HUES6 (cell line): ENCODE results near the gene TBX10.
A peak's percentile ranks its signal among the peaks of the same experiment; 100 is the strongest.

Experiments used
- H3K27ac ChIP-seq: 2 replicates; pipeline ENCODE4 v1.7.0; 2013; ENCODE audit warnings: low read depth, mild to moderate bottlenecking, low read length, inconsistent platforms
- H3K27me3 ChIP-seq: 2 replicates; pipeline ENCODE4 v1.6.1; 2013; ENCODE audit warnings: low read length; ENCODE audit not compliant: control insufficient read depth, insufficient read depth
- H3K36me3 ChIP-seq: 2 replicates; pipeline ENCODE4 v1.6.1; 2013; ENCODE audit warnings: low read length; ENCODE audit not compliant: control insufficient read depth, insufficient read depth
- H3K4me1 ChIP-seq: 2 replicates; pipeline ENCODE4 v1.6.1; 2013; ENCODE audit warnings: low read length; ENCODE audit not compliant: control insufficient read depth, insufficient read depth
- H3K4me3 ChIP-seq: 2 replicates; pipeline ENCODE4 v1.5.1; 2013; ENCODE audit warnings: low read depth, low read length
- H3K9ac ChIP-seq: one replicate; pipeline ENCODE4 v1.6.1; 2013; ENCODE audit warnings: mild to moderate bottlenecking, low read length
- H3K9me3 ChIP-seq: 2 replicates; pipeline ENCODE4 v1.6.1; 2013; ENCODE audit warnings: low read depth, low read length; ENCODE audit not compliant: control insufficient read depth, insufficient read depth

The TBX10 gene

GRCh38 chr11:67611704-67612587 lies 27.6 kb downstream of the TBX10 start:
- Histone ChIP-seq H3K27ac (no peak overlapping the region), H3K9me3 (no peaks in the 10 kb centered on the region), H3K4me1 (peaks cover 36% of the 10 kb centered on the region), H3K4me3 (no peak overlapping the region), H3K27me3 (no peaks in the 10 kb centered on the region), H3K36me3 (peaks cover 53% of the 10 kb centered on the region), H3K9ac (no peak overlapping the region)

GRCh38 chr11:67611165-67611564 lies 28.4 kb downstream of the TBX10 start:
- H3K27me3 ChIP-seq: no peaks in the 10 kb centered on the region
- H3K4me3 ChIP-seq: no peak overlapping the region
- H3K27ac ChIP-seq: no peak overlapping the region
- H3K9me3 ChIP-seq: no peaks in the 10 kb centered on the region
- peaks cover 32% of the 10 kb centered on the region for H3K4me1 ChIP-seq
- no peak overlapping the region for H3K9ac ChIP-seq
- peaks cover 53% of the 10 kb centered on the region for H3K36me3 ChIP-seq

- Histone ChIP-seq H3K36me3 (peaks cover 53% of the 10 kb centered on the region), H3K27me3 (no peaks in the 10 kb centered on the region), H3K4me1 (peaks cover 33% of the 10 kb centered on the region), H3K4me3 (no peak overlapping the region), H3K9me3 (no peaks in the 10 kb centered on the region), H3K27ac (no peak overlapping the region), H3K9ac (no peak overlapping the region)
Measured at GRCh38 chr11:67610302-67610868, 29.2 kb downstream of the TBX10 start.

- Histone ChIP-seq H3K4me1 (peaks cover 35% of the 10 kb centered on the region), H3K9me3 (no peaks in the 10 kb centered on the region), H3K9ac (no peak overlapping the region), H3K4me3 (no peak overlapping the region), H3K27me3 (no peaks in the 10 kb centered on the region; the same call in 1 of the 2 replicates), H3K27ac (no peak overlapping the region), H3K36me3 (peaks cover 53% of the 10 kb centered on the region)
Measured at GRCh38 chr11:67609316-67609715, 30.2 kb downstream of the TBX10 start.

GRCh38 chr11:67608486-67608885 lies 31.1 kb downstream of the TBX10 start:
- H3K36me3 ChIP-seq: peaks cover 52% of the 10 kb centered on the region
- H3K9ac ChIP-seq: no peak overlapping the region
- no peak overlapping the region for H3K4me3 ChIP-seq
- H3K4me1 ChIP-seq: peaks cover 30% of the 10 kb centered on the region
- no peaks in the 10 kb centered on the region for H3K9me3 ChIP-seq
- H3K27me3 ChIP-seq: no peaks in the 10 kb centered on the region; the same call in 1 of the 2 replicates
- no peak overlapping the region for H3K27ac ChIP-seq

GRCh38 chr11:67607507-67607906 lies 32.1 kb downstream of the TBX10 start:
- H3K9me3 ChIP-seq: peaks cover 2% of the 10 kb centered on the region; the same call in 1 of the 2 replicates
- H3K27ac ChIP-seq: no peak overlapping the region; the same call in 1 of the 2 replicates
- H3K9ac ChIP-seq: peak overlapping the region; percentile 80
- H3K36me3 ChIP-seq: peaks cover 44% of the 10 kb centered on the region
- H3K27me3 ChIP-seq: no peaks in the 10 kb centered on the region; the same call in 1 of the 2 replicates
- H3K4me3 ChIP-seq: peak overlapping the region; percentile 91
- peaks cover 35% of the 10 kb centered on the region for H3K4me1 ChIP-seq

- peaks cover 3% of the 10 kb centered on the region; the same call in 1 of the 2 replicates for H3K9me3 ChIP-seq
- H3K4me3 ChIP-seq: peak within 1 kb of the TSS; percentile 91
Measured at GRCh38 chr11:67606492-67607295, 32.9 kb downstream of the TBX10 start, which contains the start of gene NDUFV1. Gene NDUFV1, plus strand, starts transcription at chr11:67606936. Its CDS starts 69 bp downstream, at chr11:67607005.

GRCh38 chr11:67606093-67606491 lies 33.5 kb downstream of the TBX10 start:
- H3K36me3 ChIP-seq: peaks cover 29% of the 10 kb centered on the region
- peak overlapping the region; percentile 56 for H3K9ac ChIP-seq
- no peaks in the 10 kb centered on the region; the same call in 1 of the 2 replicates for H3K27me3 ChIP-seq
- peaks cover 3% of the 10 kb centered on the region; the same call in 1 of the 2 replicates for H3K9me3 ChIP-seq
- H3K27ac ChIP-seq: no peak overlapping the region; the same call in 1 of the 2 replicates
- peaks cover 36% of the 10 kb centered on the region for H3K4me1 ChIP-seq
- H3K4me3 ChIP-seq: peak overlapping the region; percentile 91

More at GRCh38 chr11:67606492-67607295, 32.9 kb downstream of the TBX10 start, which contains the start of gene NDUFV1:
- no peaks in the 10 kb centered on the region; the same call in 1 of the 2 replicates for H3K27me3 ChIP-seq
- peaks cover 35% of the 10 kb centered on the region for H3K36me3 ChIP-seq
- H3K9ac ChIP-seq: peak within 1 kb of the TSS; percentile 80
- H3K27ac ChIP-seq: peak within 1 kb of the TSS; percentile 53; the same call in 1 of the 2 replicates
- H3K4me1 ChIP-seq: peaks cover 36% of the 10 kb centered on the region

GRCh38 chr11:67605231-67606011 lies 34.1 kb downstream of the TBX10 start:
- H3K9ac ChIP-seq: peak overlapping the region; percentile 43
- peaks cover 3% of the 10 kb centered on the region; the same call in 1 of the 2 replicates for H3K9me3 ChIP-seq
- H3K27me3 ChIP-seq: no peaks in the 10 kb centered on the region; the same call in 1 of the 2 replicates
- H3K4me3 ChIP-seq: peak overlapping the region; percentile 91; the same call in 1 of the 2 replicates
- H3K27ac ChIP-seq: no peak overlapping the region; the same call in 1 of the 2 replicates
- H3K36me3 ChIP-seq: peaks cover 23% of the 10 kb centered on the region
- peaks cover 36% of the 10 kb centered on the region for H3K4me1 ChIP-seq

- peak overlapping the region; percentile 69; the same call in 1 of the 2 replicates for H3K27ac ChIP-seq
- H3K4me1 ChIP-seq: peaks cover 36% of the 10 kb centered on the region
- peak overlapping the region; percentile 81 for H3K9ac ChIP-seq
Measured at GRCh38 chr11:67604815-67605214, 34.7 kb downstream of the TBX10 start.

More at GRCh38 chr11:67604815-67605214, 34.7 kb downstream of the TBX10 start:
- Histone ChIP-seq H3K36me3 (peaks cover 18% of the 10 kb centered on the region), H3K27me3 (no peaks in the 10 kb centered on the region; the same call in 1 of the 2 replicates), H3K4me3 (no peak overlapping the region; the same call in 1 of the 2 replicates), H3K9me3 (peaks cover 3% of the 10 kb centered on the region; the same call in 1 of the 2 replicates)
